Neural cell (in vitro differentiated cells): Measurements from ENCODE around the gene MYOF.

Source experiments
- EP300 ChIP-seq: fragments of 450-650 bp; conservative IDR thresholded peaks from 2 replicates; pipeline ENCODE4 v1.6.1; 2014; ENCODE audit warnings: antibody characterized with exemption, mild to moderate bottlenecking, moderate library complexity; ENCODE audit not compliant: poor library complexity, severe bottlenecking
- EZH2 ChIP-seq: fragments of 200-600, 300-800 bp; shearing (Covaris generic), sonication (generic); IDR thresholded peaks from 2 replicates; pipeline ENCODE4 v1.6.1; 2014; ENCODE audit warnings: antibody characterized with exemption, low read length, borderline replicate concordance, mild to moderate bottlenecking; ENCODE audit not compliant: insufficient read depth, poor library complexity, severe bottlenecking
- TF ChIP-seq, protein P1 (sequence below): fragments of 450-650 bp; IDR thresholded peaks from 2 replicates; pipeline ENCODE4 v1.5.1; 2014; ENCODE audit warnings: antibody characterized with exemption, mild to moderate bottlenecking, moderate library complexity; ENCODE audit not compliant: poor library complexity, severe bottlenecking

DNA sequence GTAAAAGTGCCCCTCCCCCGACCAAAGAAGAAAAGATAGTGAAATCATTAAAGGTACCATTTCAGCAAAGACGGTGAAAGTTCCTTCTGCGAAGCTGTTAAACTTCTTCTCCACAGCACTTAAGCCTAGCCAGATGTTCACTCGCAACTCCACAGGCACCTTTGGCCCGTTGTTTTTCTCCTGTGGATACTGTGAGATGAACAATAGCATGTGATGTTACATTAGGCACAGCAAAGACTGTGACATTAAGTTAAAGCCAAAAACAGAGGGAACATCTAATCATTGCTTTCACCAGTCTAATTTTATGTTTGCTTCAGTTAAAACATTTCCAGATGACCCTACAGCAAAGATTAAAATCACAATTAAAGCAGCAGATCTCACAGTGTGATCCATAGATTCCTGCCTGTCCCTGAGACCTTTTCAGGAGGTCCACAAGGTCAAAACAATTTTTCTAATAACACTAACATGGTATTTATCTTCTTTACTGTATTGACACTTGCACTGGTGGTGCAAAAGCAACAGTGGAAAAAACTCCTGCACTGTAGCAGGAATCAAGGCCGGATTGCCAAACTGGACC lies 112.5 kb downstream of the MYOF start:
- TF ChIP-seq EZH2 (no peak), EP300 (no peak)
- TF ChIP-seq, protein P1, sequence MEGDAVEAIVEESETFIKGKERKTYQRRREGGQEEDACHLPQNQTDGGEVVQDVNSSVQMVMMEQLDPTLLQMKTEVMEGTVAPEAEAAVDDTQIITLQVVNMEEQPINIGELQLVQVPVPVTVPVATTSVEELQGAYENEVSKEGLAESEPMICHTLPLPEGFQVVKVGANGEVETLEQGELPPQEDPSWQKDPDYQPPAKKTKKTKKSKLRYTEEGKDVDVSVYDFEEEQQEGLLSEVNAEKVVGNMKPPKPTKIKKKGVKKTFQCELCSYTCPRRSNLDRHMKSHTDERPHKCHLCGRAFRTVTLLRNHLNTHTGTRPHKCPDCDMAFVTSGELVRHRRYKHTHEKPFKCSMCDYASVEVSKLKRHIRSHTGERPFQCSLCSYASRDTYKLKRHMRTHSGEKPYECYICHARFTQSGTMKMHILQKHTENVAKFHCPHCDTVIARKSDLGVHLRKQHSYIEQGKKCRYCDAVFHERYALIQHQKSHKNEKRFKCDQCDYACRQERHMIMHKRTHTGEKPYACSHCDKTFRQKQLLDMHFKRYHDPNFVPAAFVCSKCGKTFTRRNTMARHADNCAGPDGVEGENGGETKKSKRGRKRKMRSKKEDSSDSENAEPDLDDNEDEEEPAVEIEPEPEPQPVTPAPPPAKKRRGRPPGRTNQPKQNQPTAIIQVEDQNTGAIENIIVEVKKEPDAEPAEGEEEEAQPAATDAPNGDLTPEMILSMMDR = no peak
